SJSA1 (cell line): ENCODE measurements around the gene RAMACL. TPM values are rescaled to one million over a fixed set of nuclear protein-coding genes. Genes with fewer than 3 reads are reported as not detected.

Source experiments
- DNase-seq, 2 experiments: peaks; one replicate each; pipeline ENCODE4 v3.0.0-alpha.2; 2015 to 2020; ENCODE audit warnings: low spot score in 2 of 2, low read depth in 1 of 2
- H3K27ac ChIP-seq: fragments of 250-450 bp; sonication (Bioruptor Pico); 2 replicates; pipeline ENCODE4 v1.5.1; 2020; ENCODE audit warnings: mild to moderate bottlenecking, moderate library complexity
- H3K27me3 ChIP-seq: fragments of 250-450 bp; sonication (Bioruptor Pico); replicated peaks from 2 replicates; pipeline ENCODE4 v1.5.1; 2020; ENCODE audit warnings: mild to moderate bottlenecking, moderate library complexity
- H3K36me3 ChIP-seq: fragments of 250-450 bp; sonication (Bioruptor Pico); 2 replicates; pipeline ENCODE4 v1.5.1; 2020; ENCODE audit warnings: mild to moderate bottlenecking
- H3K4me1 ChIP-seq: fragments of 250-450 bp; sonication (Bioruptor Pico); replicated peaks from 2 replicates; pipeline ENCODE4 v1.6.1; 2021; ENCODE audit warnings: mild to moderate bottlenecking
- H3K4me3 ChIP-seq: fragments of 250-450 bp; sonication (Bioruptor Pico); 2 replicates; pipeline ENCODE4 v1.5.1; 2020; ENCODE audit warnings: mild to moderate bottlenecking
- H3K9me3 ChIP-seq: fragments of 250-450 bp; sonication (Bioruptor Pico); replicated peaks from 2 replicates; pipeline ENCODE4 v1.5.1; 2020; ENCODE audit warnings: mild to moderate bottlenecking
- total RNA-seq: library from RNA; depleted of rRNA; stranded (reverse); fragments of >200 nt; shearing (Covaris generic); gene quantifications from 2 replicates; pipeline ENCODE4 v1.2.3, GENCODE V29; 2014

Gene RAMACL
- total RNA-seq, 1 experiment from 2014 or later: 0.24 TPM

DNA sequence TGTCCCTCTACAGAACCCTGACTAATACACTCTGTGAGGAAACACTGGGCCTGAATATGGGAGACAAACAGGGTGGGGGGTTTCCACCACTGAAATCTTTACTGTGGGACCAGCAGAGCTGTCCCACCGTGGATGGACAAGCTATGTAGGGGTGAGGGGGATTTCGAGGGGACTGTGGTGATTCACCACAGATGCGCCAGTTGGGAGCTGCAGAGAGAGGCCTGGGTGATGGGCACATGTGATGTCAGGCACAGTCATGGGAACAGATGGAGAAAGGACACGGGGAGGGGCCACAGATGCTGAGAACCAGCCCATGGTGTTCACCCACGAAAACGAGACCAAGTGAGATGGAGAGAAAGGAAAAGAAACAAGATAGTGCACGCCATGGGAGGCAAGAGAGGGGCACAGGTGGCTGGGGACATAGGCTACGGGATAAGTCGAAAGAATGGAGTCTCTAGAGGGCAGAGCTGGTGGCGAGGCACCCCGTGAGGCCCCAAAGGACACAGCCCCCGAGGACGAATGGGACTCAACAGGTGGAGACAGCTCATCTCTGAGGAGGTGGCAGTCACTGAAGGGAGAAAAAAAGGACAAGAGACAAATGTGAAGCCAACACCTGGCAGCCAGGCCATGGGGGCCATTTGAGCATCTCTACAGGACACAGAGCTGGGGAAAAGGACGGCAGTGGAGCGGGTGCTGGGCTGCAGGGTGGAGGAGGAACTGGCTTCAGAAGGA, 10.5 kb upstream of the RAMACL start:
- Histone ChIP-seq H3K27ac (peak overlapping the region; percentile 89; the same call in 1 of the 2 replicates), H3K9me3 (no peaks in the 10 kb centered on the region), H3K4me1 (peaks cover 47% of the 10 kb centered on the region), H3K27me3 (no peaks in the 10 kb centered on the region), H3K36me3 (peaks cover 3% of the 10 kb centered on the region; the same call in 1 of the 2 replicates), H3K4me3 (no peak overlapping the region)
- DNase-seq: peak in 1 of 2 experiments; percentile 21

DNA sequence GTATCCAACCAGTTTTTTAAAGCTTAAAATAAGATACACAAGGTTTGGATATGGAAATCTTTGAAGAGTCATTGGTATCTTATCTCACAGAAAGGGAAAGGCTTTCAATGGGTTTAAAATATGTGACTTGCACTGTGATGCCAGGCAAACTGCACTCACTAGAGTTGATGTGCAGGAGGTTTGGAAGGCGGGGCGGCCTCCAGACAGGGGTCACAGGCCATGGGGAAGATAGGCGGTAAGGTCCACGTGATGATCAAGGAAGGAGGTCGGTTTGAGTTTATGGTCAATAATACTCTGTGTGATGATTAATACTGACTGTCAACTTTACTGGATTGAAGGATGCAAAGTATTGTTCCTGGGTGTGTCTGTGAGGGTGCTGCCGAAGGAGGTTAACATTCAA, 9.5 kb upstream of the RAMACL start:
- H3K27me3 ChIP-seq: no peaks in the 10 kb centered on the region
- peaks cover 47% of the 10 kb centered on the region for H3K4me1 ChIP-seq
- H3K36me3 ChIP-seq: peaks cover 2% of the 10 kb centered on the region; the same call in 1 of the 2 replicates
- peak overlapping the region; percentile 89 for H3K27ac ChIP-seq
- DNase-seq: no peak
- no peak overlapping the region for H3K4me3 ChIP-seq
- H3K9me3 ChIP-seq: no peaks in the 10 kb centered on the region

DNA sequence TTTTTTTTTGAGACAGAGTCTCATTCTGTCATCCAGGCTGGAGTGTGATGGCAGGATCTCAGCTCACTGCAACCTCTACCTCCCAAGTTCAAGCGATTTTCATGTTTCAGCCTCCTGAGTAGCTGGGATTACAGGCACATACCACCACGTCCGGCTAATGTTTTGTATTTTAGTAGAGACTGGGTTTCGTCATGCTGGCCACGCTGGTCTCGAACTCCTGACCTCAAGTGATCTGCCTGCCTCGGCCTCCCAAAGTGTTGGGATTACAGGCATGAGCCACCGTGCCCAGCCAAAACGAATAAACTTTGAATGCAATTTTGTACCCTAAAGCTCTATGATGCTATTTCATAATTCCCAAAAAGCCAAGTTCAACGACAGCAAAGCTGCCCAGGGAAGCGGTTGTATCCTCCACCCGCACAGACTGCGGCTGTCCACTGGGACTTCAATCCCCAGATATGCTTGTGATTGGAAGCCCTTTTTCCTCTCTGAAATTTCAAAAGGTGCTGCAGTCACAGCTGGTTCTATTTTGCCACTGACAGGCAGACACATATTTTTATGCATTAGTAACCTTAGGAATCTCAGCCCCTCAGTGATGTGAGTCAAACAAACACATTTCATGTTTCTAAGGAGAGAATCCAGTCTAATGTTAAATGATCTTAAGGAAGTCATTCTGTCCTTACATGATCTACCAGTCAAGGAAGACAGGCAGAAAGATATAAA, 8.7 kb upstream of the RAMACL start:
- no peaks in the 10 kb centered on the region for H3K27me3 ChIP-seq
- peaks cover 47% of the 10 kb centered on the region for H3K4me1 ChIP-seq
- peak; percentile 65 to 82 for DNase-seq
- no peaks in the 10 kb centered on the region for H3K9me3 ChIP-seq
- H3K27ac ChIP-seq: peak overlapping the region; percentile 89
- no peaks in the 10 kb centered on the region for H3K36me3 ChIP-seq
- no peak overlapping the region for H3K4me3 ChIP-seq

DNA sequence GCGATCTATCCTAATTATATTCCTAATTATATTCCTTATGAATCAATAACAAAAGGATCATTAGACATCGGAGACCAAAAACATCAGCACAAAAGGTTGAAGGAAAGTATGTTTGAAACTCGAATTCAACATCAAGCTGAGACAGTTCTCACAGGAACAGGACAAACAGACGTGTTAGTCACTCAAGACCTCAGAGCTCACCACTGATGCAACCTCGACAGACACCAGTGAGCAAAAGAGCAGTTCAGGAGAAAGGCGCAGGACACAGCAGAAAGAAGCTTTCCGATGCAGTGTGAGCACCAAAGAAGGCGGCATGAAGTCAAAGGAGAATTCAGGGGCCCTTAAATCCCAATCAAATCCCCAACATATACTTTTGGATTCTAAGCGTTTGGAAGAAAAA, 6.3 kb upstream of the RAMACL start:
- no peak overlapping the region for H3K4me3 ChIP-seq
- no peaks in the 10 kb centered on the region for H3K27me3 ChIP-seq
- H3K9me3 ChIP-seq: no peaks in the 10 kb centered on the region
- H3K4me1 ChIP-seq: peaks cover 49% of the 10 kb centered on the region
- no peak for DNase-seq
- H3K27ac ChIP-seq: no peak overlapping the region
- H3K36me3 ChIP-seq: no peaks in the 10 kb centered on the region

DNA sequence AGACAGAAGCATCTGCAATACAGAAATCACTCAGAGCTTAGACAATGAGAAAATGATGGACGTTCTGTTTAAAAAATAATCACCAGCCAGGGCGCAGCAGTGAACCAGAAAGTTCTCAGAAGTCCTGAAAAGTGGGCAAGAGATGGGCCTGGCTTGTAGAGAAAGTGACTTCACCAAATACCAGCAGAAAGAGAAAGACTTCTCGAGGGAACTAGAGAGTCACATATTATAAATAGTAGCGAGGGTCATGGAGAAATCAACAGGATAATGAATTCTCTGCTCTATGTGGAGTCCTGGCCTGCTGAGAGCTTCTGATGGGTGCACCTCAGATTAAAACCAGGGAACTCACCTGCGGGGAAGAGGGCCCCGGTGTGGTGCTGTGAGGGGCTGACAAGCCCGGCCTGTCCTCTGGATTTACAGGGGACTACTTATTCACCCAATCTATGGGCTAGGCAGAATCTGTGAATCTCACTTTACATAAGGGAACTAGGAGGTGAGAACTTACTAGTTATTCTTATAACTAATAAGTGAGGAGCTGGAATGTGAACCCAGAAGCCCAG, 5.6 kb upstream of the RAMACL start:
- no peaks in the 10 kb centered on the region for H3K36me3 ChIP-seq
- no peak overlapping the region for H3K27ac ChIP-seq
- H3K4me1 ChIP-seq: peaks cover 42% of the 10 kb centered on the region
- no peak overlapping the region for H3K4me3 ChIP-seq
- H3K9me3 ChIP-seq: no peaks in the 10 kb centered on the region
- H3K27me3 ChIP-seq: no peaks in the 10 kb centered on the region
- DNase-seq: no peak

DNA sequence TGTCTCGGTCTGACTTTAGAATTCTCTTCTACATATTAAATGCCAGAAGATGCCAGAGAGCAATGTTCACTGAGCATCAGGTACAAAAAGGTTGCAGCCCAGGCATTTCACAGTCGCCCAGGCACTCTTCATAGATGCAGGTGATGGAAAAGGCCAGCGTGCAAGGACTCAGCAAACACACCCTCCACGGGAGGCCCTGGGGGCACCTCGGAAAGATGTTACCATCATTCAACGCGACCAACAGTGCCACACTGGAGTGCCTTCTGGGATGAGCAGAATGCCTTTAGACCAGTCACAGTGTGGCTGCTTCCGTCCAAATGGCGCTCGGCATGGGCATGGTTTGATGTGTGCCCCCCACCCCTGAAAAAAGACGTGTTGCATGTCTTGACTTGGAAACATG, 4.5 kb upstream of the RAMACL start:
- no peak for DNase-seq
- H3K9me3 ChIP-seq: no peaks in the 10 kb centered on the region
- H3K4me3 ChIP-seq: no peak overlapping the region
- H3K27ac ChIP-seq: no peak overlapping the region
- peaks cover 34% of the 10 kb centered on the region for H3K4me1 ChIP-seq
- H3K27me3 ChIP-seq: no peaks in the 10 kb centered on the region
- H3K36me3 ChIP-seq: no peaks in the 10 kb centered on the region

DNA sequence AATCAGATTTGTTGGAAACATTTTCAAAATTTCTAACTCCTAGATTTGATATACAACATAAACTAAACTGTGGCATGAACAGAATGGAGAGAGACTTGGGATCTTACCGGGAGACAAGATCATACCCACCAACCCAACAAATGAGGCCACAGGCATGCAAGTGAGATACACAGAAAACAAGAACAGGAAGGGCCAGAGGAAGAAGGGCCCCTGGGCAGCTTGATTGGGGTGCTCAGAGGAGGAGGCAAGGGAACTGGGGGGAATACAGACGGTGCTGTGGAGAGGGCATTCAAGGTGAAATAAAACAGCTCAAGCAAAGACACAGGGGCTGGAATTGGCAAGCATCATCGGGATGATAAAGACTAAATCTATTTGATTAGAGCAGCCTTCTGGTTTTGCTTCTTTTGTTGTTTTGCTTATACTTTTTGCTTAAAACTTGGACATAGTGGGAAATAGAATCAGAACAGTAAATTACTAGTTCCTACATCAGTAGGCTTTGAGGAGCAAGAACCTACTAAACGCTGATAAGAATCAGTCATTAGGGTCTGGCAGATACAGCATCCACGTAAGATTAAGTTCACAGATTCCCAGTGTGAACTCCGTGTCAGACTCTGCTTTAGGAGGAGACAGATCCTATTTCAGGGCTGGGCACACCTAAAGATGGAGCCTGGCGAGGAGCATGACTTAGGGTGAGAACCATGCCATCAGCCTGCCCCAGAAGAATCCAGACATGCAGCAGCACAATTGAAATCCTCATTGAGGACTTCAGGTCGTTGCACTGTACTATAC, 3.5 kb upstream of the RAMACL start:
- Histone ChIP-seq H3K4me1 (peaks cover 24% of the 10 kb centered on the region), H3K36me3 (no peaks in the 10 kb centered on the region), H3K27ac (no peak overlapping the region), H3K27me3 (no peaks in the 10 kb centered on the region), H3K4me3 (no peak overlapping the region), H3K9me3 (no peaks in the 10 kb centered on the region)
- no peak for DNase-seq

DNA sequence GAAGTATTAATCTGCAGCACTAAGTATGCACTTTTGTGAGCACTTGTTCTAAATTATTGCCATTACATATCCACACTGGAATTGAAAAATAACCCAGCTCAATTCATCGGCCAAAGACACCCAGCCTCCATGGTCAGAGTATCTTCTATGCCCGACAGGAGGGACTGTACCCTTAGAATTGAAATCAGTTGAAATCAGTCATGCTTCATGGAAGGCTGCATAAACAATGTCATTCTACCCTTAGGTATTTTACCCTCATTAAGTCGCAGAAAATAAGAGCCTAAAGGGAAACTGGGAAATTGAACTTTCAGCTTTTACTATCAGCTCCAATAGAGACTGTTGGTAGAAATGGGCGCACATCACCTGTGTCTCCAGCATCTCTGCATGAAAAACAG, 2.9 kb upstream of the RAMACL start:
- Histone ChIP-seq H3K4me3 (no peak overlapping the region), H3K4me1 (peaks cover 17% of the 10 kb centered on the region), H3K27ac (no peak overlapping the region), H3K9me3 (no peaks in the 10 kb centered on the region), H3K36me3 (no peaks in the 10 kb centered on the region), H3K27me3 (no peaks in the 10 kb centered on the region)
- no peak for DNase-seq

DNA sequence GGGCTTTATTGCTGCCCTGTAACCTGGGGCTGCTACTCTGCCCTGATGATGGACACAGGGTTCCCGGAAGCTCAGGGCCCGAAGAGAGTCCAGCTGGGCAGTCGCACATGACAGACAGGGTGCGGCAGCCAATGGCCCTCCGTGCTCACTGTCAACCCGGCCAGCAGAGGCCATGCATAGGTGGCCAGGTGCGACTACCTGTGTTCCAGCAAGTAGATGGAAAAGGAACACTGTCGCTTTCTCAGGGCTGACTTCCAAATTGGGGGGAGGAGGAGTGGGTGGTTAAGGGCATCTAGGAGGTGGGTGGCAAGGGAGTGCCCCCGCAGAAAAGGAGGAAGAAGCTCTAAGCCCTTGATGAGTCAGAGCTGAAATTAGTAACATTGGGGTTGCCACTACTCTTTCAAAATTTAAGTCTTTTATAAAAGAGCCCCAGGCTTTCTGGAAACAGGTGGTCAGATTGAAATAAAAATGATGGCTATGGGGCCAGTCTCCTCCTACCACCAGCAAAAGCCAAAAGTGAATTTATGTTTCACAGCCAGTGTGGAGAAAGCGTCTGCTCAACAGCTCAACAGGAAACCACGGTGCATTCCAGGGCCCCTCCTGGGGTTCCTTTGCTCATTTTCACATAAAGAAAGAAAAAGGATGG, 2.3 kb upstream of the RAMACL start:
- no peaks in the 10 kb centered on the region for H3K9me3 ChIP-seq
- peaks cover 17% of the 10 kb centered on the region for H3K4me1 ChIP-seq
- no peak overlapping the region for H3K4me3 ChIP-seq
- DNase-seq: no peak
- H3K27ac ChIP-seq: no peak overlapping the region
- H3K27me3 ChIP-seq: no peaks in the 10 kb centered on the region
- no peaks in the 10 kb centered on the region for H3K36me3 ChIP-seq

DNA sequence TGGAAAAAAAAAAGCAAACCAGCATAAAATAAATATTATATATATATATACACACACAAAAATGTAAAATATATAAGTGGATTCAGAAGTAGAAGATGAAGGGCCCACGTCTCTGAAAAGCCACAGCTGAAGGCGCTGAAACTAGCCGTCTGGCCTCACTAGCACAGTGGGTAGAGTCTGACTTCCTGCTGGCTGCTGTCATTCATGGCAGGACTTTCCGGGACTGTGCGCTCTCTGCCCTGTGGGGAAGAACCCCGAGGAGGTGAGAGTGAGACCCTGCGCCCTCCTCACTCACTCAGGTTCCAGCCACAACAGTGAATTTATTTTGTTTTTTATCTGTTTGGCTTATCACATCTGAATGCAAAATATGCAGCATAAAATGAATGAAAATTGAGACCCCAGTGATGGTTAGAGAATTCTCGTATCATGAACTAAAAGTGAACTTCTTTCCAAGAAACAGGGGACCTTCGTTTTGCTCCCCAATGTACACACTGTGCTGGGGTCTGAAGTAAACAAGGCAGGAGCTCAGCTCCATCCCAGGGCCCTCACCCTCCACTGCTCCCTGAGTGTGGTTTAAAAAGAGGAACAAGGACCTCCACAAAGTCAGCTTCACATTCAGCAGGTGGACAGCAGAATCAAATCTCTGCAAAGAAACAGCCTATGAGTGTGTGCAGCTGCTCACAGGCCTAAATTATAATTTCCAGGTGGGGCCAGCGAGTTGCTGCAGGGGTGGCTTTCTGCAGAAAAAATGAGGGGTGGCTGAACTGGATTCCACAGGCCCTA, 1.3 kb upstream of the RAMACL start:
- H3K9me3 ChIP-seq: no peaks in the 10 kb centered on the region
- no peak overlapping the region for H3K4me3 ChIP-seq
- H3K27ac ChIP-seq: no peak overlapping the region
- DNase-seq: no peak
- H3K27me3 ChIP-seq: no peaks in the 10 kb centered on the region
- H3K36me3 ChIP-seq: no peaks in the 10 kb centered on the region
- H3K4me1 ChIP-seq: peaks cover 17% of the 10 kb centered on the region

DNA sequence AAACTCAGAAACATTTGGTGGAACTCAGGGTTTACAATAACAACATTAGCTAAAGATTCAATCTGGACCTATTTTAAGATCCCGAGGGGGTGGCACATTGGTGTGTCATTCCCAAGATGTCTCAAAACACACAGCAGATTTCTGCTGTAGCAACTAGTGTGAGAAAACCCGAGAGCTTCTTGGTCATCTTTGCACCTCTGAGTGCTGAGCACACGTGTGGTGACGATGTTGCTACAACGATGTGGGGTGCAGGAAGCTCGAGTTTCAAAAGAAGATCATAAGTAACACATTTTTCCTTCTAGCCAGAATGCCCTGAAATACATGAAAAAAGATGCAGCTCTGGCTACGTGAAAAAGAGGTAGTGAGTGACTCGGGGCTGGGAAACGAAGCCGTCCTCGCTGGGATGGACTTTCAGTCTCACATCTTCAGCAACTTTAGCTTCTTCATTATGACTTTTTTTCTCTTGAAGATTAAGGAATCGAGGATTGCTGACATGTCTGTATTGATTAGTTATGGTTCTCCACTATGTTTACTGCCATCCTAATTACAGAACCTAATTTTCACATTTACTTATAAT, 1.5 kb downstream of the RAMACL start:
- H3K27ac ChIP-seq: no peak overlapping the region

DNA sequence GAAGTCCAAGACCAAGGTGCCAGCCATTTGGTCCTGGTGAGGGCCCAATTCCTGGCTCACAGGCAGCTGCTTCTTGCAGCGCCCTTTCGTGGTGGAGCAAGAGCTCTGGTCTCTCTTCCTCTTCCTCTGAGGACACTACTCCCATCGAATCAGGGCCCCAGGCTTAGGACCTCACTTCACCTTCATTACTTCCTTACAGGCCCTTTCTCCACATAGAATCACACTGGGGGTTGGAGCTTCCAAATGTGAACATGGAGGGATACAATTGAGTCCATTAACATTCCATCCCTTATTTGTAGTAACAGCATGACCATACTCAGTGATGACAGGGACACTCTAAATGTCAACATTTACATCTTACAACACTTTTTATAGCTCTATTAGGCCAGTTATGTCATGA, 2.3 kb downstream of the RAMACL start:
- Histone ChIP-seq H3K36me3 (no peaks in the 10 kb centered on the region), H3K27ac (no peak overlapping the region), H3K27me3 (no peaks in the 10 kb centered on the region), H3K9me3 (no peaks in the 10 kb centered on the region), H3K4me3 (no peak overlapping the region), H3K4me1 (peaks cover 20% of the 10 kb centered on the region)
- DNase-seq: no peak

More for the DNA sequence above, 1.5 kb downstream of the RAMACL start:
- no peak for DNase-seq
- Histone ChIP-seq H3K27me3 (no peaks in the 10 kb centered on the region), H3K36me3 (no peaks in the 10 kb centered on the region), H3K4me3 (no peak overlapping the region), H3K9me3 (no peaks in the 10 kb centered on the region), H3K4me1 (peaks cover 28% of the 10 kb centered on the region)
